GM23338 (cell line): ENCODE results near the gene AIP. TPM values are rescaled to one million over a fixed set of nuclear protein-coding genes. Genes with fewer than 3 reads are reported as not detected.

Experiments
- ATAC-seq: fragments of 200-7000 bp; cut with Tn5 transposase; 3 replicates; pipeline ENCODE4 v1.9.1; 2020
- DNase-seq: peaks from one replicate; pipeline ENCODE4 v3.0.0-alpha.2; 2015; ENCODE audit warnings: low spot score
- H2AFZ ChIP-seq: fragments of 200-600 bp; sonication (generic); 2 replicates; pipeline ENCODE4 v1.8.0; 2016; ENCODE audit warnings: antibody characterized with exemption, mild to moderate bottlenecking, moderate library complexity
- H3F3A ChIP-seq: fragments of 200-600 bp; sonication (generic); replicated peaks from 2 replicates; pipeline ENCODE4 v1.8.0; 2017; ENCODE audit warnings: antibody characterized with exemption, mixed run types, low read depth
- H3K27ac ChIP-seq: fragments of 200-600 bp; sonication (generic); 2 replicates; pipeline ENCODE4 v1.6.1; 2016; ENCODE audit warnings: low read depth
- H3K27me3 ChIP-seq: fragments of 200-600 bp; sonication (generic); 2 replicates; pipeline ENCODE4 v1.8.0; 2016; ENCODE audit warnings: mild to moderate bottlenecking, mixed run types, moderate library complexity; ENCODE audit not compliant: insufficient read depth
- H3K36me3 ChIP-seq: fragments of 200-600 bp; sonication (generic); 2 replicates; pipeline ENCODE4 v1.8.0; 2016; ENCODE audit warnings: mild to moderate bottlenecking; ENCODE audit not compliant: insufficient read depth
- H3K4me1 ChIP-seq: fragments of 200-600 bp; sonication (generic); 2 replicates; pipeline ENCODE4 v1.8.0; 2016; ENCODE audit warnings: mild to moderate bottlenecking, moderate library complexity; ENCODE audit not compliant: insufficient read depth
- H3K4me2 ChIP-seq: fragments of 200-600 bp; sonication (generic); 2 replicates; pipeline ENCODE4 v1.7.1; 2017; ENCODE audit warnings: mixed run types
- H3K4me3 ChIP-seq: fragments of 200-600 bp; sonication (generic); 2 replicates; pipeline ENCODE4 v1.6.1; 2016; ENCODE audit warnings: mixed run types
- H3K79me2 ChIP-seq: fragments of 200-600 bp; sonication (generic); replicated peaks from 2 replicates; pipeline ENCODE4 v1.8.0; 2017; ENCODE audit warnings: mild to moderate bottlenecking; ENCODE audit not compliant: insufficient read depth
- H3K9me2 ChIP-seq: fragments of 200-600 bp; sonication (generic); 2 replicates; pipeline ENCODE4 v1.8.0; 2017; ENCODE audit not compliant: insufficient read depth
- H4K20me1 ChIP-seq: fragments of 200-600 bp; sonication (generic); replicated peaks from 2 replicates; pipeline ENCODE4 v1.8.0; 2017; ENCODE audit warnings: mild to moderate bottlenecking; ENCODE audit not compliant: insufficient read depth
- H3K27ac Mint-ChIP-seq: 2 replicates; pipeline ENCODE4 v1.8.0; 2020; ENCODE audit warnings: inconsistent platforms, mild to moderate bottlenecking, moderate library complexity, mixed read lengths
- H3K27me3 Mint-ChIP-seq: 3 replicates; pipeline ENCODE4 v1.8.0; 2022; ENCODE audit warnings: low read depth, mild to moderate bottlenecking, moderate library complexity, mixed read lengths, inconsistent platforms; ENCODE audit not compliant: insufficient read depth, poor library complexity
- H3K36me3 Mint-ChIP-seq: 3 replicates; pipeline ENCODE4 v1.8.0; 2021; ENCODE audit warnings: low read depth, mild to moderate bottlenecking, inconsistent platforms, moderate library complexity, mixed read lengths
- H3K4me1 Mint-ChIP-seq: 3 replicates; pipeline ENCODE4 v1.8.0; 2020; ENCODE audit warnings: mild to moderate bottlenecking, inconsistent platforms, mixed read lengths
- H3K4me3 Mint-ChIP-seq: 3 replicates; pipeline ENCODE4 v1.8.0; 2021; ENCODE audit warnings: moderate library complexity, mild to moderate bottlenecking, inconsistent platforms, mixed read lengths
- H3K9me3 Mint-ChIP-seq: 3 replicates; pipeline ENCODE4 v1.8.0; 2020; ENCODE audit warnings: moderate library complexity, mild to moderate bottlenecking, inconsistent platforms, mixed read lengths
- CREB1 ChIP-seq: fragments of 250-450 bp; sonication (Bioruptor Pico); IDR thresholded peaks from 2 replicates; pipeline ENCODE4 v1.5.0; 2020; ENCODE audit warnings: low read depth, mild to moderate bottlenecking, moderate library complexity
- CTCF ChIP-seq, 2 experiments: fragments of 200-600 bp in 1 of 2; sonication (generic) in 1 of 2; conservative IDR thresholded peaks; 2 replicates each; pipeline versions ENCODE4 v1.5.1 to v1.6.1; 2016 to 2017; ENCODE audit warnings: antibody characterized with exemption in 2 of 2, low read depth in 2 of 2, mild to moderate bottlenecking in 2 of 2, moderate library complexity in 1 of 2
- EZH2phosphoT487 ChIP-seq: fragments of 200-600 bp; sonication (generic); IDR thresholded peaks from one replicate; pipeline ENCODE4 v1.8.1; 2018; ENCODE audit warnings: antibody characterized with exemption; ENCODE audit not compliant: unreplicated experiment
- JUNB ChIP-seq: IDR thresholded peaks from one replicate; pipeline ENCODE4 v1.6.1; 2016; ENCODE audit warnings: antibody characterized with exemption; ENCODE audit not compliant: unreplicated experiment
- NANOG ChIP-seq: IDR thresholded peaks from 2 replicates; pipeline ENCODE4 v1.6.1; 2016; ENCODE audit warnings: antibody characterized with exemption, borderline replicate concordance
- REST ChIP-seq: IDR thresholded peaks from one replicate; pipeline ENCODE4 v1.6.1; 2018; ENCODE audit warnings: antibody characterized with exemption; ENCODE audit not compliant: unreplicated experiment
- STAT1 ChIP-seq: IDR thresholded peaks from one replicate; pipeline ENCODE4 v1.6.1; 2016; ENCODE audit warnings: antibody characterized with exemption; ENCODE audit not compliant: unreplicated experiment
- ZNF331 ChIP-seq: fragments of 250-450 bp; sonication (Bioruptor Pico); IDR thresholded peaks from 2 replicates; pipeline ENCODE4 v1.5.0; 2020; ENCODE audit warnings: low read depth, mild to moderate bottlenecking, moderate library complexity
- ZNF462 ChIP-seq: fragments of 250-450 bp; sonication (Bioruptor Pico); IDR thresholded peaks from 2 replicates; pipeline ENCODE4 v1.5.0; 2020; ENCODE audit warnings: mild to moderate bottlenecking, moderate library complexity
- polyA plus RNA-seq: library from polyadenylated mRNA; unstranded; fragments of >200 nt; fragmentation: Nextera tagmentation; extraction: Ambion mirVana; gene quantifications from 2 replicates; pipeline ENCODE4 v1.2.1, GENCODE V29; 2016
- total RNA-seq: library from RNA; depleted of rRNA; stranded (reverse); fragments of >200 nt; shearing (Covaris generic); gene quantifications from 2 replicates; pipeline ENCODE4 v1.2.3, GENCODE V29; 2014

The AIP gene
- total and polyA plus RNA-seq, 2 experiments from 2014 or later, result 29.1 to 32.1 TPM

- Histone ChIP-seq H3K27ac (no peak overlapping the region), H3F3A (no peaks in the 10 kb centered on the region), H3K36me3 (no peaks in the 10 kb centered on the region), H3K4me3 (peak overlapping the region; percentile 52), H3K4me2 (peak overlapping the region; percentile 78), H3K9me2 (no peaks in the 10 kb centered on the region), H3K4me1 (no peaks in the 10 kb centered on the region; the same call in 1 of the 2 replicates), H3K27me3 (peaks cover 8% of the 10 kb centered on the region), H4K20me1 (no peaks in the 10 kb centered on the region), H2AFZ (peak overlapping the region; percentile 67), H3K79me2 (no peaks in the 10 kb centered on the region)
- Mint-ChIP-seq H3K4me1 (peaks cover 23% of the 10 kb centered on the region), H3K4me3 (peak overlapping the region; percentile 84), H3K27me3 (peaks cover 22% of the 10 kb centered on the region), H3K9me3 (peaks cover 8% of the 10 kb centered on the region; the same call in 2 of the 3 replicates), H3K36me3 (peaks cover 5% of the 10 kb centered on the region; the same call in 1 of the 3 replicates), H3K27ac (no peak overlapping the region)
- DNase-seq (no peak), ATAC-seq (no peak)
- TF ChIP-seq NANOG, result no peak
- no peak for TF ChIP-seq CREB1 (CRISPR knock-in tag)
- TF ChIP-seq ZNF462 (CRISPR knock-in tag), result no peak
- no peak for TF ChIP-seq STAT1
- no peak for TF ChIP-seq REST
- TF ChIP-seq JUNB, result no peak
- TF ChIP-seq EZH2phosphoT487, result no peak
- no peak for TF ChIP-seq ZNF331 (CRISPR knock-in tag)
- TF ChIP-seq CTCF (conservative IDR thresholded peaks at IDR 0.05; ENCODE audit: low read depth in 2 of 2), result no peak
Observed at GRCh38 chr11:67482275-67482826, 475 bp upstream of the AIP start.
